ENCODE measurements around the gene FAAH.
"Not testable (repeated sequence)": the region's sequence is repeated elsewhere in the genome, so short reads cannot be mapped to it uniquely, and the experiment has no call there.

Gene FAAH

GRCh38 chr1:46394108-46394871 is at the start of gene FAAH:
Gene FAAH, plus strand, starts transcription at chr1:46394317. Its CDS starts 32 bp downstream, at chr1:46394349.
- peak; percentile 35 for DNase-seq

GRCh38 chr1:46344481-46344880 is 49.6 kb upstream of the FAAH start:
- DNase-seq: no peak

- no peak for DNase-seq
Measured at GRCh38 chr1:46345281-46345680, 48.8 kb upstream of the FAAH start.

GRCh38 chr1:46352363-46352762 is 41.8 kb upstream of the FAAH start:
- no peak for DNase-seq

- DNase-seq: not testable (repeated sequence)
Measured at GRCh38 chr1:46355920-46356319, 38.2 kb upstream of the FAAH start.

GRCh38 chr1:46362158-46362557 is 32.0 kb upstream of the FAAH start:
- no peak for DNase-seq

- no peak for DNase-seq
Measured at GRCh38 chr1:46363121-46363520, 31.0 kb upstream of the FAAH start.

- peak; percentile 76 for DNase-seq
Measured at GRCh38 chr1:46364612-46365011, 29.5 kb upstream of the FAAH start.

- DNase-seq: not testable (repeated sequence)
Measured at GRCh38 chr1:46365796-46366195, 28.3 kb upstream of the FAAH start.

- no peak for DNase-seq
Measured at GRCh38 chr1:46367072-46367471, 27.0 kb upstream of the FAAH start.

GRCh38 chr1:46367701-46368100 is 26.4 kb upstream of the FAAH start:
- DNase-seq: not testable (repeated sequence)

- no peak for DNase-seq
Measured at GRCh38 chr1:46368791-46369190, 25.3 kb upstream of the FAAH start.

- no peak for DNase-seq
Measured at GRCh38 chr1:46369542-46370213, 24.4 kb upstream of the FAAH start.

GRCh38 chr1:46370214-46370633 is 23.9 kb upstream of the FAAH start:
- DNase-seq: peak; percentile 15

GRCh38 chr1:46372431-46372830 is 21.7 kb upstream of the FAAH start:
- no peak for DNase-seq

GRCh38 chr1:46379996-46380395 is 14.1 kb upstream of the FAAH start:
- no peak for DNase-seq

- DNase-seq: no peak
Measured at GRCh38 chr1:46380508-46380907, 13.6 kb upstream of the FAAH start.

GRCh38 chr1:46393510-46393909 is 607 bp upstream of the FAAH start:
- no peak for DNase-seq

- no peak for DNase-seq
Measured at GRCh38 chr1:46394872-46395465, 852 bp downstream of the FAAH start.

- no peak for DNase-seq
Measured at GRCh38 chr1:46396441-46397398, 2.6 kb downstream of the FAAH start.

GRCh38 chr1:46399307-46399706 is 5.2 kb downstream of the FAAH start:
- DNase-seq: no peak

GRCh38 chr1:46400421-46400820 is 6.3 kb downstream of the FAAH start:
- DNase-seq: no peak
